IMR-90 (cell line): Measurements from ENCODE around the gene COPA. TPM values are rescaled to one million over a fixed set of nuclear protein-coding genes. Genes with fewer than 3 reads are reported as not detected.

ENCODE experiments used
- ATAC-seq: fragments of 200-7000 bp; cut with Tn5 transposase; 2 replicates; pipeline ENCODE4 v1.9.1; 2020; ENCODE audit warnings: low read depth, mild to moderate bottlenecking, moderate library complexity
- BruUV-seq: library from RNA; stranded (reverse); fragments of 400-500 nt; replicated peaks from 2 replicates; lab custom pipeline; 2021; lab: Mats Ljungman, UMichigan
- CTCF ChIA-PET: fragments of 300-600 bp; formaldehyde crosslinking; extraction: SDS; loops from one replicate; lab custom pipeline; 2021; ENCODE audit warnings: antibody characterized with exemption; lab: Yijun Ruan, JAX
- POLR2A ChIA-PET: fragments of 300-600 bp; sonication (Branson Sonifier 250); formaldehyde crosslinking; loops from one replicate; lab custom pipeline; 2022; ENCODE audit warnings: antibody characterized with exemption; ENCODE audit not compliant: unreplicated experiment; lab: Charles Lee
- DNase-seq: peaks from one replicate; pipeline ENCODE4 v3.0.0; 2013
- H2AFZ ChIP-seq: replicated peaks from 2 replicates; pipeline ENCODE3; 2013; ENCODE audit warnings: low read length, mild to moderate bottlenecking; ENCODE audit not compliant: poor library complexity
- H2AK5ac ChIP-seq: 2 replicates; pipeline ENCODE4 v1.6.1; 2013; ENCODE audit warnings: low read depth, low read length, inconsistent platforms
- H2AK9ac ChIP-seq: replicated peaks from 2 replicates; pipeline ENCODE3; 2013; ENCODE audit warnings: mild to moderate bottlenecking, low read depth, low read length, moderate library complexity; ENCODE audit not compliant: poor library complexity
- H2BK120ac ChIP-seq: 2 replicates; pipeline ENCODE4 v1.6.1; 2013; ENCODE audit warnings: low read depth, low read length, inconsistent platforms
- H2BK15ac ChIP-seq: 3 replicates; pipeline ENCODE4 v1.6.1; 2013; ENCODE audit warnings: low read depth, low read length, inconsistent platforms
- H2BK20ac ChIP-seq: 2 replicates; pipeline ENCODE4 v1.6.1; 2013; ENCODE audit warnings: low read depth, mild to moderate bottlenecking, inconsistent platforms, low read length, moderate library complexity
- H2BK5ac ChIP-seq: 2 replicates; pipeline ENCODE4 v1.6.1; 2013; ENCODE audit warnings: mild to moderate bottlenecking, low read depth, low read length, inconsistent platforms; ENCODE audit not compliant: poor library complexity, severe bottlenecking
- H3K14ac ChIP-seq: replicated peaks from 2 replicates; pipeline ENCODE4 v1.6.1; 2013; ENCODE audit warnings: low read depth, low read length, inconsistent platforms
- H3K18ac ChIP-seq: 2 replicates; pipeline ENCODE4 v1.6.1; 2013; ENCODE audit warnings: low read depth, low read length, control low read depth
- H3K23ac ChIP-seq: 2 replicates; pipeline ENCODE4 v1.6.1; 2013; ENCODE audit warnings: low read depth, low read length, inconsistent platforms
- H3K27ac ChIP-seq: 2 replicates; pipeline ENCODE4 v1.5.1; 2013; ENCODE audit warnings: mild to moderate bottlenecking, control low read depth, low read length; ENCODE audit not compliant: insufficient read depth
- H3K27me3 ChIP-seq: 2 replicates; pipeline ENCODE4 v1.6.1; 2013; ENCODE audit warnings: low read length; ENCODE audit not compliant: control insufficient read depth, insufficient read depth
- H3K36me3 ChIP-seq: 2 replicates; pipeline ENCODE4 v1.6.1; 2013; ENCODE audit warnings: low read length, mixed read lengths; ENCODE audit not compliant: control insufficient read depth, insufficient read depth
- H3K4ac ChIP-seq: 2 replicates; pipeline ENCODE4 v1.6.1; 2013; ENCODE audit warnings: low read depth, low read length, inconsistent platforms
- H3K4me1 ChIP-seq: 2 replicates; pipeline ENCODE4 v1.6.1; 2013; ENCODE audit warnings: low read length, mixed read lengths; ENCODE audit not compliant: control insufficient read depth, insufficient read depth
- H3K4me2 ChIP-seq: 2 replicates; pipeline ENCODE4 v1.6.1; 2013; ENCODE audit warnings: low read depth, mild to moderate bottlenecking, control low read depth, low read length, moderate library complexity
- H3K4me3 ChIP-seq: 2 replicates; pipeline ENCODE4 v1.5.1; 2013; ENCODE audit warnings: low read depth, mild to moderate bottlenecking, control low read depth, low read length, moderate library complexity; ENCODE audit not compliant: insufficient read depth
- H3K56ac ChIP-seq: 2 replicates; pipeline ENCODE4 v1.6.1; 2013; ENCODE audit warnings: low read length, inconsistent platforms; ENCODE audit not compliant: insufficient read depth; ENCODE audit errors: extremely low read depth
- H3K79me1 ChIP-seq, 2 experiments: 2 replicates each; pipeline ENCODE4 v1.6.1; 2013; ENCODE audit warnings: low read length in 2 of 2, inconsistent platforms in 1 of 2, low read depth in 1 of 2
- H3K9ac ChIP-seq: 2 replicates; pipeline ENCODE4 v1.6.1; 2013; ENCODE audit warnings: low read depth, low read length, control low read depth
- H3K9me1 ChIP-seq: 2 replicates; pipeline ENCODE4 v1.6.1; 2013; ENCODE audit warnings: low read length, inconsistent platforms; ENCODE audit not compliant: insufficient read depth
- H3K9me3 ChIP-seq: 2 replicates; pipeline ENCODE4 v1.6.1; 2013; ENCODE audit warnings: low read length; ENCODE audit not compliant: control insufficient read depth, insufficient read depth
- H4K20me1 ChIP-seq: 2 replicates; pipeline ENCODE4 v1.6.1; 2013; ENCODE audit warnings: low read length, inconsistent platforms; ENCODE audit not compliant: insufficient read depth
- H4K5ac ChIP-seq: 2 replicates; pipeline ENCODE4 v1.6.1; 2013; ENCODE audit warnings: mild to moderate bottlenecking, low read depth, low read length, control low read depth
- H4K8ac ChIP-seq, 2 experiments: 2 replicates each; pipeline ENCODE4 v1.6.1; 2013; ENCODE audit warnings: low read depth in 2 of 2, low read length in 2 of 2, control low read depth in 1 of 2, inconsistent platforms in 1 of 2
- H4K91ac ChIP-seq: 2 replicates; pipeline ENCODE4 v1.6.1; 2013; ENCODE audit warnings: low read depth, low read length, inconsistent platforms; ENCODE audit not compliant: insufficient read depth
- BHLHE40 ChIP-seq: fragments of 150-350 bp; IDR thresholded peaks from 2 replicates; pipeline ENCODE4 v1.6.1; 2016; ENCODE audit warnings: mild to moderate bottlenecking, low read depth, low read length
- CEBPB ChIP-seq: IDR thresholded peaks from 2 replicates; pipeline ENCODE4 v1.6.1; 2012; ENCODE audit warnings: low read depth, low read length, improper control_type of control experiment
- CHD1 ChIP-seq: IDR thresholded peaks from 2 replicates; pipeline ENCODE4 v1.6.1; 2012; ENCODE audit warnings: low read depth, low read length, improper control_type of control experiment
- ELK1 ChIP-seq: fragments of 150-350 bp; IDR thresholded peaks from 2 replicates; pipeline ENCODE4 v1.6.1; 2016; ENCODE audit warnings: low read depth, mild to moderate bottlenecking, low read length, moderate library complexity, borderline replicate concordance
- FOS ChIP-seq: fragments of 150-350 bp; IDR thresholded peaks from 2 replicates; pipeline ENCODE4 v1.6.1; 2016; ENCODE audit warnings: low read depth, low read length
- MAFK ChIP-seq: IDR thresholded peaks from 2 replicates; pipeline ENCODE4 v1.6.1; 2012; ENCODE audit warnings: low read depth, low read length, improper control_type of control experiment
- MAZ ChIP-seq: IDR thresholded peaks from 2 replicates; pipeline ENCODE4 v1.6.1; 2012; ENCODE audit warnings: low read depth, mild to moderate bottlenecking, low read length, improper control_type of control experiment, moderate library complexity, borderline replicate concordance
- MXI1 ChIP-seq: IDR thresholded peaks from 2 replicates; pipeline ENCODE4 v1.6.1; 2012; ENCODE audit warnings: low read depth, mild to moderate bottlenecking, low read length, moderate library complexity, borderline replicate concordance
- NFE2L2 ChIP-seq: fragments of 150-350 bp; IDR thresholded peaks from 2 replicates; pipeline ENCODE4 v1.6.1; 2016; ENCODE audit warnings: low read depth, mild to moderate bottlenecking, low read length
- POLR2A ChIP-seq: IDR thresholded peaks from 2 replicates; pipeline ENCODE4 v1.6.1; 2012; ENCODE audit warnings: mild to moderate bottlenecking, low read depth, low read length
- RAD21 ChIP-seq: IDR thresholded peaks from 2 replicates; pipeline ENCODE4 v1.6.1; 2012; ENCODE audit warnings: low read length, improper control_type of control experiment
- RCOR1 ChIP-seq: IDR thresholded peaks from 2 replicates; pipeline ENCODE4 v1.6.1; 2012; ENCODE audit warnings: mild to moderate bottlenecking, low read length, improper control_type of control experiment; ENCODE audit not compliant: insufficient replicate concordance
- RFX5 ChIP-seq: IDR thresholded peaks from 2 replicates; pipeline ENCODE4 v1.8.0; 2012; ENCODE audit warnings: low read depth, mild to moderate bottlenecking, low read length, moderate library complexity
- SMC3 ChIP-seq: fragments of 150-350 bp; IDR thresholded peaks from 2 replicates; pipeline ENCODE4 v1.6.1; 2016; ENCODE audit warnings: low read depth, mild to moderate bottlenecking, antibody characterized with exemption, low read length, moderate library complexity
- USF2 ChIP-seq: fragments of 150-350 bp; IDR thresholded peaks from 2 replicates; pipeline ENCODE4 v1.6.1; 2017; ENCODE audit warnings: mild to moderate bottlenecking, antibody characterized with exemption, low read length, low read depth
- WGBS, 2 experiments: methylation state at CpG; one replicate each; pipeline versions ENCODE4 v1.1.5 to v1.1.7; 2013; ENCODE audit warnings: missing lambda C conversion rate in 2 of 2; ENCODE audit not compliant: insufficient read length in 1 of 2; ENCODE audit errors: extremely low coverage in 2 of 2; 5-methylcytosine and 5-hydroxymethylcytosine counted together
- dilution Hi-C: fragments of 300-500 bp; cut with HindIII; formaldehyde crosslinking; loops from one replicate; pipeline ENCODE4 v1.14.3; 2018; ENCODE audit warnings: low sequenced_read_pairs; ENCODE audit not compliant: unreplicated experiment
- in situ Hi-C: fragments of 300-500 bp; cut with MboI; formaldehyde crosslinking; loops from 3 replicates; pipeline ENCODE4 v1.14.3; 2019; ENCODE audit warnings: low sequenced_read_pairs, inconsistent platforms, mixed read lengths
- intact Hi-C: fragments of 100-400 bp; cut with micrococcal nuclease; formaldehyde crosslinking; loops from 2 replicates; pipeline ENCODE4 v1.10.0; 2022
- polyA plus RNA-seq, 3 experiments: library from polyadenylated mRNA; depleted of rRNA; stranded (reverse); fragments of >200 nt; gene quantifications; 2 replicates each; pipeline ENCODE4 v1.2.3, GENCODE V29; 2012; ENCODE audit warnings: low replicate concordance in 1 of 3
- total RNA-seq: library from RNA; depleted of rRNA; stranded (reverse); fragments of >200 nt; gene quantifications from 2 replicates; pipeline ENCODE4 v1.2.3, GENCODE V29; 2012
- TF ChIP-seq, protein P1 (sequence below): conservative IDR thresholded peaks from 2 replicates; pipeline ENCODE4 v1.5.1; 2012; ENCODE audit warnings: mild to moderate bottlenecking, low read depth, low read length, improper control_type of control experiment

The COPA gene
- total and polyA plus RNA-seq, 2 of the 4 experiments (the other 2 are of a cell fraction), result 204 to 436 TPM

DNA sequence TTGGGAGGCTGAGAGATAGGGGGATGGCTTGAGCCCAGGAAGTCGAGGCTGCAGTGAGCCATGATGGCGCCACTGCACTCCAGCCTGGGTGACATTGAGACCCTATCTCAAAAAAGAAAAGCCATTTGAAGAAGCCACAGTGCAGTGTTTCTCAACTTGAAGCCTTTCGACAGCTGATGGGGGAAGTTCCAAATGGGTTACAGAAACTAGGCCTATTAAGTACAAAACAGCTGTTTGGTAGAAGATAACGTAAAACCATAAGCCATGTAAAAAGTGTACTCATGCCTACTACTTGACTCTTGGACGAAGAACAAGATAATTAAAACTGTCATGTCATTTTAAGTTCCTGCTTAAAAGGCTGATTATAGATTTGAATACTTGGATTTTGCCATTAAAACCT lies 16.6 kb downstream of the COPA start:
- DNase-seq, result no peak
- Histone ChIP-seq H3K9me3 (no peaks in the 10 kb centered on the region), H3K9ac (no peak overlapping the region), H3K79me1 (peaks cover 9 to 35% of the 10 kb centered on the region in 2 experiments), H2BK20ac (no peak overlapping the region), H2AFZ (no peak overlapping the region), H3K18ac (no peak overlapping the region), H2BK15ac (no peak overlapping the region), H2AK5ac (no peak overlapping the region), H3K4me3 (no peak overlapping the region), H3K4me1 (no peaks in the 10 kb centered on the region), H3K14ac (no peak overlapping the region), H3K36me3 (peaks cover 52% of the 10 kb centered on the region), H2BK5ac (no peak overlapping the region), H4K5ac (no peak overlapping the region), H3K4me2 (no peak overlapping the region), H2AK9ac (no peak overlapping the region), H4K91ac (no peak overlapping the region), H3K56ac (no peak overlapping the region), H3K23ac (no peak overlapping the region), H3K4ac (no peak overlapping the region), H4K8ac (no peak overlapping the region), H3K27me3 (no peaks in the 10 kb centered on the region), H2BK120ac (no peak overlapping the region), H3K9me1 (no peaks in the 10 kb centered on the region; the same call in 1 of the 2 replicates), H4K20me1 (peaks cover 28% of the 10 kb centered on the region), H3K27ac (no peak overlapping the region)
- ChIA-PET CTCF (no interaction called here), POLR2A (no interaction called here)
- dilution Hi-C loops (no loop called here), in situ Hi-C loops (no loop called here), intact Hi-C loops (no loop called here)
- no peak for ATAC-seq
- BruUV-seq, result no TSS peak
- 100% methylated on average over 1 of the region's 5 CpGs; no CpG with 5 or more reads in 1 of the 2 experiments for WGBS, 2 experiments
- no peak for TF ChIP-seq RFX5
- TF ChIP-seq POLR2A, result no peak
- no peak for TF ChIP-seq RCOR1
- no peak for TF ChIP-seq RAD21
- no peak for TF ChIP-seq CHD1
- TF ChIP-seq NFE2L2, result no peak
- TF ChIP-seq MAFK, result no peak
- TF ChIP-seq SMC3, result no peak
- TF ChIP-seq MXI1, result no peak
- no peak for TF ChIP-seq BHLHE40
- no peak for TF ChIP-seq CEBPB
- no peak for TF ChIP-seq USF2
- no peak for TF ChIP-seq ELK1
- no peak for TF ChIP-seq MAZ
- TF ChIP-seq, protein P1, sequence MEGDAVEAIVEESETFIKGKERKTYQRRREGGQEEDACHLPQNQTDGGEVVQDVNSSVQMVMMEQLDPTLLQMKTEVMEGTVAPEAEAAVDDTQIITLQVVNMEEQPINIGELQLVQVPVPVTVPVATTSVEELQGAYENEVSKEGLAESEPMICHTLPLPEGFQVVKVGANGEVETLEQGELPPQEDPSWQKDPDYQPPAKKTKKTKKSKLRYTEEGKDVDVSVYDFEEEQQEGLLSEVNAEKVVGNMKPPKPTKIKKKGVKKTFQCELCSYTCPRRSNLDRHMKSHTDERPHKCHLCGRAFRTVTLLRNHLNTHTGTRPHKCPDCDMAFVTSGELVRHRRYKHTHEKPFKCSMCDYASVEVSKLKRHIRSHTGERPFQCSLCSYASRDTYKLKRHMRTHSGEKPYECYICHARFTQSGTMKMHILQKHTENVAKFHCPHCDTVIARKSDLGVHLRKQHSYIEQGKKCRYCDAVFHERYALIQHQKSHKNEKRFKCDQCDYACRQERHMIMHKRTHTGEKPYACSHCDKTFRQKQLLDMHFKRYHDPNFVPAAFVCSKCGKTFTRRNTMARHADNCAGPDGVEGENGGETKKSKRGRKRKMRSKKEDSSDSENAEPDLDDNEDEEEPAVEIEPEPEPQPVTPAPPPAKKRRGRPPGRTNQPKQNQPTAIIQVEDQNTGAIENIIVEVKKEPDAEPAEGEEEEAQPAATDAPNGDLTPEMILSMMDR, result no peak
- no peak for TF ChIP-seq FOS
